CD14-positive monocyte (primary cell): ENCODE measurements around the gene OR2J3. TPM values are rescaled to one million over a fixed set of nuclear protein-coding genes. Genes with fewer than 3 reads are reported as not detected.
"Not testable (repeated sequence)": the region's sequence is repeated elsewhere in the genome, so short reads cannot be mapped to it uniquely, and the experiment has no call there.

ENCODE experiments used
- DNase-seq, 3 donors: peaks; one replicate each; pipeline ENCODE4 v3.0.0-alpha.2; 2011 to 2022
- H2AFZ ChIP-seq: 2 replicates; pipeline ENCODE4 v1.6.0; 2012; ENCODE audit warnings: mild to moderate bottlenecking, low read depth, low read length, inconsistent platforms; ENCODE audit not compliant: insufficient read depth, poor library complexity, severe bottlenecking
- H3K27ac ChIP-seq, 2 donors: 1 replicate in 1 of 2; 2 replicates in 1 of 2; pipeline ENCODE4 v1.5.1; 2012 to 2013; ENCODE audit warnings: low read length in 2 of 2, control low read depth in 1 of 2, inconsistent platforms in 1 of 2, low read depth in 1 of 2, mild to moderate bottlenecking in 1 of 2
- H3K27me3 ChIP-seq, 2 donors: one replicate each; pipeline versions ENCODE4 v1.6.0 to v1.6.1; 2011 to 2013; ENCODE audit warnings: low read length in 2 of 2; ENCODE audit not compliant: control insufficient read depth in 2 of 2, insufficient read depth in 2 of 2
- H3K36me3 ChIP-seq, 2 donors: replicated peaks in 1 of 2; 1 replicate in 1 of 2; 2 replicates in 1 of 2; pipeline versions ENCODE4 v1.5.1 to v1.6.1; 2012 to 2013; ENCODE audit warnings: low read length in 2 of 2, control low read depth in 1 of 2, inconsistent platforms in 1 of 2, mild to moderate bottlenecking in 1 of 2; ENCODE audit not compliant: insufficient read depth in 2 of 2, control insufficient read depth in 1 of 2
- H3K4me1 ChIP-seq, 2 donors: 1 replicate in 1 of 2; 2 replicates in 1 of 2; pipeline versions ENCODE4 v1.5.1 to v1.6.1; 2012 to 2013; ENCODE audit warnings: low read length in 2 of 2, control low read depth in 1 of 2, inconsistent platforms in 1 of 2, mild to moderate bottlenecking in 1 of 2, moderate library complexity in 1 of 2; ENCODE audit not compliant: insufficient read depth in 2 of 2, control insufficient read depth in 1 of 2
- H3K4me2 ChIP-seq: replicated peaks from 2 replicates; pipeline ENCODE3; 2012; ENCODE audit warnings: low read length, moderate library complexity, mild to moderate bottlenecking; ENCODE audit not compliant: poor library complexity, severe bottlenecking; ENCODE audit errors: extremely low read depth
- H3K4me3 ChIP-seq, 3 experiments: fragments of 200-600 bp in 1 of 3; sonication (generic) in 1 of 3; replicated peaks in 1 of 3; 1 replicate in 2 of 3; 2 replicates in 1 of 3; pipeline ENCODE4 v1.5.1; 2011 to 2013; ENCODE audit warnings: low read length in 3 of 3, mild to moderate bottlenecking in 3 of 3, control low read depth in 2 of 3, low read depth in 2 of 3, inconsistent platforms in 1 of 3, moderate library complexity in 1 of 3
- H3K79me2 ChIP-seq: 2 replicates; pipeline ENCODE4 v1.6.0; 2012; ENCODE audit warnings: mild to moderate bottlenecking, control low read depth, inconsistent platforms, low read length, moderate library complexity; ENCODE audit not compliant: insufficient read depth
- H3K9ac ChIP-seq: 2 replicates; pipeline ENCODE4 v1.6.0; 2017; ENCODE audit warnings: low read length, mild to moderate bottlenecking; ENCODE audit not compliant: insufficient read depth, poor library complexity, severe bottlenecking
- H3K9me3 ChIP-seq, 2 donors: replicated peaks in 1 of 2; 1 replicate in 1 of 2; 2 replicates in 1 of 2; pipeline versions ENCODE4 v1.5.1 to v1.6.1; 2012 to 2013; ENCODE audit warnings: low read length in 2 of 2, control low read depth in 1 of 2; ENCODE audit not compliant: control insufficient read depth in 1 of 2, insufficient read depth in 1 of 2
- H4K20me1 ChIP-seq: 2 replicates; pipeline ENCODE4 v1.6.0; 2012; ENCODE audit warnings: mild to moderate bottlenecking, low read length, control low read depth, moderate library complexity; ENCODE audit not compliant: insufficient read depth
- H3K27ac Mint-ChIP-seq, 7 donors: one replicate each; pipeline ENCODE4 v1.8.0; 2020; ENCODE audit warnings: mild to moderate bottlenecking in 7 of 7, mixed read lengths in 7 of 7, moderate library complexity in 6 of 7, inconsistent platforms in 2 of 7
- H3K27me3 Mint-ChIP-seq, 3 donors: one replicate each; pipeline ENCODE4 v1.8.0; 2021 to 2022; ENCODE audit warnings: low read depth in 3 of 3, mild to moderate bottlenecking in 3 of 3, mixed read lengths in 3 of 3, moderate library complexity in 3 of 3, inconsistent platforms in 1 of 3
- H3K36me3 Mint-ChIP-seq, 2 donors: one replicate each; pipeline ENCODE4 v1.8.0; 2020; ENCODE audit warnings: mixed read lengths in 2 of 2, inconsistent platforms in 1 of 2, mild to moderate bottlenecking in 1 of 2
- H3K4me1 Mint-ChIP-seq: one replicate; pipeline ENCODE4 v1.8.0; 2020; ENCODE audit warnings: mild to moderate bottlenecking, mixed read lengths
- H3K4me3 Mint-ChIP-seq, 2 donors: one replicate each; pipeline ENCODE4 v1.8.0; 2020; ENCODE audit warnings: mild to moderate bottlenecking in 2 of 2, mixed read lengths in 2 of 2, moderate library complexity in 1 of 2
- H3K9me3 Mint-ChIP-seq, 7 donors: one replicate each; pipeline ENCODE4 v1.8.0; 2020 to 2022; ENCODE audit warnings: mixed read lengths in 7 of 7, mild to moderate bottlenecking in 6 of 7, moderate library complexity in 6 of 7, inconsistent platforms in 2 of 7
- CTCF ChIP-seq: fragments of 200-600 bp; IDR thresholded peaks from one replicate; pipeline ENCODE4 v1.8.0; 2022; ENCODE audit warnings: antibody characterized with exemption, mild to moderate bottlenecking
- WGBS: methylation state at CpG from one replicate; pipeline ENCODE4 v1.1.5; 2013; ENCODE audit warnings: missing lambda C conversion rate; ENCODE audit not compliant: insufficient coverage; 5-methylcytosine and 5-hydroxymethylcytosine counted together
- intact Hi-C, 2 donors: fragments of 100-400 bp; cut with micrococcal nuclease; formaldehyde crosslinking; loops; one replicate each; pipeline versions ENCODE4 v1.15.0 to v1.15.1; 2023
- polyA plus RNA-seq, 3 donors: library from polyadenylated mRNA; depleted of rRNA in 1 of 3; unstranded in 2 of 3; stranded (reverse) in 1 of 3; fragments of 300-500 nt in 2 of 3; fragments of >200 nt in 1 of 3; fragmentation: Illumina TruSeq in 2 of 3; gene quantifications; 1 replicate in 2 of 3; 2 replicates in 1 of 3; pipeline ENCODE4 v1.2.3, GENCODE V29; 2012 to 2021

OR2J3 gene
- polyA plus RNA-seq, 3 donors: not detected

- no peak for DNase-seq
These were observed 8.7 kb upstream of the OR2J3 start, which contains the start of gene OR2J1 for GRCh38 chr6:29099190-29099589. Gene OR2J1 (plus strand): TSS chr6:29099490. CDS start chr6:29100943, 1,453 bp downstream.

GRCh38 chr6:29112135-29112534 is 4.3 kb downstream of the OR2J3 start:
- H3K27me3 Mint-ChIP-seq: peaks cover 2 to 3% (median 2%) of the 10 kb centered on the region in 3 donors
- H3K27ac Mint-ChIP-seq: no peak overlapping the region
- H4K20me1 ChIP-seq: no peaks in the 10 kb centered on the region
- no peaks in the 10 kb centered on the region for H3K9me3 ChIP-seq
- H3K27me3 ChIP-seq: no peaks in the 10 kb centered on the region
- peak overlapping the region in 1 of 2 donors; percentile 7 for H3K4me3 Mint-ChIP-seq
- intact Hi-C loops: no loop called here
- no peaks in the 10 kb centered on the region for H3K4me1 Mint-ChIP-seq
- no peak overlapping the region for H2AFZ ChIP-seq
- H3K4me2 ChIP-seq: no peak overlapping the region
- no peak for TF ChIP-seq CTCF
- H3K4me1 ChIP-seq: no peaks in the 10 kb centered on the region
- no peak for DNase-seq
- no peak overlapping the region for H3K27ac ChIP-seq
- no peaks in the 10 kb centered on the region for H3K36me3 Mint-ChIP-seq
- H3K9ac ChIP-seq: no peak overlapping the region
- H3K79me2 ChIP-seq: no peaks in the 10 kb centered on the region
- no peaks in the 10 kb centered on the region for H3K36me3 ChIP-seq
- H3K4me3 ChIP-seq: no peak overlapping the region
- H3K9me3 Mint-ChIP-seq: peaks cover 0 to 3% (median 0%) of the 10 kb centered on the region in 7 donors
- WGBS: 92% methylated on average over 3 of the region's 7 CpGs

More at GRCh38 chr6:29099190-29099589, 8.7 kb upstream of the OR2J3 start, which contains the start of gene OR2J1:
- no peak within 1 kb of the TSS for H3K4me2 ChIP-seq
- Mint-ChIP-seq H3K27ac (no peak within 1 kb of the TSS), H3K4me3 (no peak within 1 kb of the TSS), H3K36me3 (no peaks in the 10 kb centered on the region), H3K27me3 (peaks cover 5 to 9% (median 9%) of the 10 kb centered on the region in 3 donors), H3K9me3 (peaks cover 0 to 10% (median 1%) of the 10 kb centered on the region in 7 donors), H3K4me1 (no peaks in the 10 kb centered on the region)
- H3K4me1 ChIP-seq: no peaks in the 10 kb centered on the region
- H2AFZ ChIP-seq: no peak within 1 kb of the TSS
- intact Hi-C loops: no loop called here
- WGBS: no CpG with 5 or more reads among the region's 3 CpGs
- H3K4me3 ChIP-seq: no peak within 1 kb of the TSS
- no peaks in the 10 kb centered on the region for H3K9me3 ChIP-seq
- no peak for TF ChIP-seq CTCF
- H3K79me2 ChIP-seq: no peaks in the 10 kb centered on the region
- no peaks in the 10 kb centered on the region for H3K36me3 ChIP-seq
- H4K20me1 ChIP-seq: no peaks in the 10 kb centered on the region
- no peak within 1 kb of the TSS for H3K27ac ChIP-seq
- H3K9ac ChIP-seq: no peak within 1 kb of the TSS
- H3K27me3 ChIP-seq: no peaks in the 10 kb centered on the region

- H3K4me3 ChIP-seq, H3K9me3 ChIP-seq, intact Hi-C loops, H3K4me2 ChIP-seq, H3K27ac ChIP-seq, H3K4me1 ChIP-seq, H3K4me3 Mint-ChIP-seq, H4K20me1 ChIP-seq, H3K36me3 ChIP-seq, H3K36me3 Mint-ChIP-seq, DNase-seq, H3K9me3 Mint-ChIP-seq, H3K27me3 ChIP-seq, H3K27ac Mint-ChIP-seq, H3K4me1 Mint-ChIP-seq, H3K9ac ChIP-seq, H3K27me3 Mint-ChIP-seq, H2AFZ ChIP-seq, H3K79me2 ChIP-seq: not testable (repeated sequence)
- no CpG with 5 or more reads among the region's 3 CpGs for WGBS
These were observed 7.1 kb downstream of the OR2J3 start for GRCh38 chr6:29114964-29115363.
